CD14-positive monocyte (primary cell): ENCODE measurements around the gene MS4A8. TPM values are rescaled to one million over a fixed set of nuclear protein-coding genes. Genes with fewer than 3 reads are reported as not detected.

Experiments
- DNase-seq, 3 donors: peaks; one replicate each; pipeline ENCODE4 v3.0.0-alpha.2; 2011 to 2022
- H2AFZ ChIP-seq: 2 replicates; pipeline ENCODE4 v1.6.0; 2012; ENCODE audit warnings: mild to moderate bottlenecking, low read depth, low read length, inconsistent platforms; ENCODE audit not compliant: insufficient read depth, poor library complexity, severe bottlenecking
- H3K27ac ChIP-seq, 2 donors: 1 replicate in 1 of 2; 2 replicates in 1 of 2; pipeline ENCODE4 v1.5.1; 2012 to 2013; ENCODE audit warnings: low read length in 2 of 2, control low read depth in 1 of 2, inconsistent platforms in 1 of 2, low read depth in 1 of 2, mild to moderate bottlenecking in 1 of 2
- H3K27me3 ChIP-seq, 2 donors: one replicate each; pipeline versions ENCODE4 v1.6.0 to v1.6.1; 2011 to 2013; ENCODE audit warnings: low read length in 2 of 2; ENCODE audit not compliant: control insufficient read depth in 2 of 2, insufficient read depth in 2 of 2
- H3K36me3 ChIP-seq, 2 donors: replicated peaks in 1 of 2; 1 replicate in 1 of 2; 2 replicates in 1 of 2; pipeline versions ENCODE4 v1.5.1 to v1.6.1; 2012 to 2013; ENCODE audit warnings: low read length in 2 of 2, control low read depth in 1 of 2, inconsistent platforms in 1 of 2, mild to moderate bottlenecking in 1 of 2; ENCODE audit not compliant: insufficient read depth in 2 of 2, control insufficient read depth in 1 of 2
- H3K4me1 ChIP-seq, 2 donors: 1 replicate in 1 of 2; 2 replicates in 1 of 2; pipeline versions ENCODE4 v1.5.1 to v1.6.1; 2012 to 2013; ENCODE audit warnings: low read length in 2 of 2, control low read depth in 1 of 2, inconsistent platforms in 1 of 2, mild to moderate bottlenecking in 1 of 2, moderate library complexity in 1 of 2; ENCODE audit not compliant: insufficient read depth in 2 of 2, control insufficient read depth in 1 of 2
- H3K4me2 ChIP-seq: replicated peaks from 2 replicates; pipeline ENCODE3; 2012; ENCODE audit warnings: low read length, moderate library complexity, mild to moderate bottlenecking; ENCODE audit not compliant: poor library complexity, severe bottlenecking; ENCODE audit errors: extremely low read depth
- H3K4me3 ChIP-seq, 3 experiments: fragments of 200-600 bp in 1 of 3; sonication (generic) in 1 of 3; replicated peaks in 1 of 3; 1 replicate in 2 of 3; 2 replicates in 1 of 3; pipeline ENCODE4 v1.5.1; 2011 to 2013; ENCODE audit warnings: low read length in 3 of 3, mild to moderate bottlenecking in 3 of 3, control low read depth in 2 of 3, low read depth in 2 of 3, inconsistent platforms in 1 of 3, moderate library complexity in 1 of 3
- H3K79me2 ChIP-seq: 2 replicates; pipeline ENCODE4 v1.6.0; 2012; ENCODE audit warnings: mild to moderate bottlenecking, control low read depth, inconsistent platforms, low read length, moderate library complexity; ENCODE audit not compliant: insufficient read depth
- H3K9ac ChIP-seq: 2 replicates; pipeline ENCODE4 v1.6.0; 2017; ENCODE audit warnings: low read length, mild to moderate bottlenecking; ENCODE audit not compliant: insufficient read depth, poor library complexity, severe bottlenecking
- H3K9me3 ChIP-seq, 2 donors: replicated peaks in 1 of 2; 1 replicate in 1 of 2; 2 replicates in 1 of 2; pipeline versions ENCODE4 v1.5.1 to v1.6.1; 2012 to 2013; ENCODE audit warnings: low read length in 2 of 2, control low read depth in 1 of 2; ENCODE audit not compliant: control insufficient read depth in 1 of 2, insufficient read depth in 1 of 2
- H4K20me1 ChIP-seq: 2 replicates; pipeline ENCODE4 v1.6.0; 2012; ENCODE audit warnings: mild to moderate bottlenecking, low read length, control low read depth, moderate library complexity; ENCODE audit not compliant: insufficient read depth
- H3K27ac Mint-ChIP-seq, 7 donors: one replicate each; pipeline ENCODE4 v1.8.0; 2020; ENCODE audit warnings: mild to moderate bottlenecking in 7 of 7, mixed read lengths in 7 of 7, moderate library complexity in 6 of 7, inconsistent platforms in 2 of 7
- H3K27me3 Mint-ChIP-seq, 3 donors: one replicate each; pipeline ENCODE4 v1.8.0; 2021 to 2022; ENCODE audit warnings: low read depth in 3 of 3, mild to moderate bottlenecking in 3 of 3, mixed read lengths in 3 of 3, moderate library complexity in 3 of 3, inconsistent platforms in 1 of 3
- H3K36me3 Mint-ChIP-seq, 2 donors: one replicate each; pipeline ENCODE4 v1.8.0; 2020; ENCODE audit warnings: mixed read lengths in 2 of 2, inconsistent platforms in 1 of 2, mild to moderate bottlenecking in 1 of 2
- H3K4me1 Mint-ChIP-seq: one replicate; pipeline ENCODE4 v1.8.0; 2020; ENCODE audit warnings: mild to moderate bottlenecking, mixed read lengths
- H3K4me3 Mint-ChIP-seq, 2 donors: one replicate each; pipeline ENCODE4 v1.8.0; 2020; ENCODE audit warnings: mild to moderate bottlenecking in 2 of 2, mixed read lengths in 2 of 2, moderate library complexity in 1 of 2
- H3K9me3 Mint-ChIP-seq, 7 donors: one replicate each; pipeline ENCODE4 v1.8.0; 2020 to 2022; ENCODE audit warnings: mixed read lengths in 7 of 7, mild to moderate bottlenecking in 6 of 7, moderate library complexity in 6 of 7, inconsistent platforms in 2 of 7
- WGBS: methylation state at CpG from one replicate; pipeline ENCODE4 v1.1.5; 2013; ENCODE audit warnings: missing lambda C conversion rate; ENCODE audit not compliant: insufficient coverage; 5-methylcytosine and 5-hydroxymethylcytosine counted together
- intact Hi-C, 2 donors: fragments of 100-400 bp; cut with micrococcal nuclease; formaldehyde crosslinking; loops; one replicate each; pipeline versions ENCODE4 v1.15.0 to v1.15.1; 2023
- polyA plus RNA-seq, 3 donors: library from polyadenylated mRNA; depleted of rRNA in 1 of 3; unstranded in 2 of 3; stranded (reverse) in 1 of 3; fragments of 300-500 nt in 2 of 3; fragments of >200 nt in 1 of 3; fragmentation: Illumina TruSeq in 2 of 3; gene quantifications; 1 replicate in 2 of 3; 2 replicates in 1 of 3; pipeline ENCODE4 v1.2.3, GENCODE V29; 2012 to 2021
- TF ChIP-seq, protein P1 (sequence below): fragments of 200-600 bp; IDR thresholded peaks from one replicate; pipeline ENCODE4 v1.8.0; 2022; ENCODE audit warnings: antibody characterized with exemption, mild to moderate bottlenecking

The MS4A8 gene
- polyA plus RNA-seq, 3 donors: not detected

DNA sequence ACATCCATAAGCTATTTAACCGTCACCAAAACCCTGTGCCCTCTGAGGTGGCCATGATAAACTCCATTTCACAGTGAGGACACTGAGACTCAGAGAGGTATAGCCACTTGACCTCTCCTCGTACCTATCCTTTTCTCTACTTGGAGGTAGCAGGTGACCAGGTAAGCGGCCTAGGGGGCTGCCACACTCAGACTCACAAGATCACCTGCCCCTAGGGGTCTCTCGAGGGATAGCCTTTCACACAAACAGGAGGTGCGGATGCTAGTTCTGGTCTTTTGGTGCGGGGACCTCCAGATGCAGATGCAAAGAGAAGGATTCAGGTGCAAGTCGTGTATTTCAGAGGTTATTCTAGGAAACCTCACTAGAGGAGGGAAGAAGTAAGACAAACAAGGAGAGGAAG lies 39.7 kb downstream of the MS4A8 start:
- no peaks in the 10 kb centered on the region for H3K36me3 Mint-ChIP-seq
- H3K36me3 ChIP-seq: no peaks in the 10 kb centered on the region
- DNase-seq: no peak
- no peak overlapping the region for H3K9ac ChIP-seq
- H3K4me1 Mint-ChIP-seq: no peaks in the 10 kb centered on the region
- H3K4me3 Mint-ChIP-seq: no peak overlapping the region
- no peaks in the 10 kb centered on the region for H3K79me2 ChIP-seq
- H3K4me3 ChIP-seq: no peak overlapping the region
- H3K4me2 ChIP-seq: no peak overlapping the region
- peaks cover 1 to 3% (median 2%) of the 10 kb centered on the region in 3 donors for H3K27me3 Mint-ChIP-seq
- no peak overlapping the region for H3K27ac Mint-ChIP-seq
- no peaks in the 10 kb centered on the region for H3K4me1 ChIP-seq
- TF ChIP-seq, protein P1, sequence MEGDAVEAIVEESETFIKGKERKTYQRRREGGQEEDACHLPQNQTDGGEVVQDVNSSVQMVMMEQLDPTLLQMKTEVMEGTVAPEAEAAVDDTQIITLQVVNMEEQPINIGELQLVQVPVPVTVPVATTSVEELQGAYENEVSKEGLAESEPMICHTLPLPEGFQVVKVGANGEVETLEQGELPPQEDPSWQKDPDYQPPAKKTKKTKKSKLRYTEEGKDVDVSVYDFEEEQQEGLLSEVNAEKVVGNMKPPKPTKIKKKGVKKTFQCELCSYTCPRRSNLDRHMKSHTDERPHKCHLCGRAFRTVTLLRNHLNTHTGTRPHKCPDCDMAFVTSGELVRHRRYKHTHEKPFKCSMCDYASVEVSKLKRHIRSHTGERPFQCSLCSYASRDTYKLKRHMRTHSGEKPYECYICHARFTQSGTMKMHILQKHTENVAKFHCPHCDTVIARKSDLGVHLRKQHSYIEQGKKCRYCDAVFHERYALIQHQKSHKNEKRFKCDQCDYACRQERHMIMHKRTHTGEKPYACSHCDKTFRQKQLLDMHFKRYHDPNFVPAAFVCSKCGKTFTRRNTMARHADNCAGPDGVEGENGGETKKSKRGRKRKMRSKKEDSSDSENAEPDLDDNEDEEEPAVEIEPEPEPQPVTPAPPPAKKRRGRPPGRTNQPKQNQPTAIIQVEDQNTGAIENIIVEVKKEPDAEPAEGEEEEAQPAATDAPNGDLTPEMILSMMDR: no peak
- H3K9me3 Mint-ChIP-seq: peaks cover 0 to 6% (median 2%) of the 10 kb centered on the region in 7 donors
- 72% methylated on average over 4 of the region's 7 CpGs for WGBS
- H3K9me3 ChIP-seq: no peaks in the 10 kb centered on the region
- no peak overlapping the region for H3K27ac ChIP-seq
- peaks cover 0 to 2% of the 10 kb centered on the region in 2 donors for H3K27me3 ChIP-seq
- no peaks in the 10 kb centered on the region for H4K20me1 ChIP-seq
- H2AFZ ChIP-seq: no peak overlapping the region
- intact Hi-C loops: no loop called here

DNA sequence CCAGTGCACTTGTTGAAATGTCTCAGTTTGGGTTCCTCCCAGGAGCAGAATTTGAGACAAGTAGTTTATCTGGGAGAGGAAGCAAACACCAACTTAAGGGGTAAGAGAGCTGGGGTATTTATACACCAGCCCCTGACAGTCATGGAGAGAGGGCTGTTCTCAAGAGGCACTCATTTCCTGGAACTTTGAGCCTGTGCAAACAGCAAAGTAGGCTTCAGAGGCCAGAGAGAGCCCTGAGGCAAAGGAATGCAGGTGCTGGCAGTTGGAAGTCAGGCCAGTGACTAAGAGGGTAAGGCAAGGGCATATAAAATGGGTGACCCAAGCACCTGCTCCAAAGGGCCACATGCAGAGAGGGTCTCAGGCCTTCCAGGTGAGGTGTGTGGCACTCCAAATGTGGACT lies 41.2 kb downstream of the MS4A8 start:
- H3K4me1 Mint-ChIP-seq: no peaks in the 10 kb centered on the region
- Histone ChIP-seq H2AFZ (no peak overlapping the region), H3K4me1 (no peaks in the 10 kb centered on the region), H3K27me3 (peaks cover 0 to 2% of the 10 kb centered on the region in 2 donors), H3K9me3 (no peaks in the 10 kb centered on the region), H3K9ac (no peak overlapping the region), H3K4me2 (no peak overlapping the region), H4K20me1 (no peaks in the 10 kb centered on the region), H3K4me3 (no peak overlapping the region), H3K27ac (no peak overlapping the region), H3K36me3 (no peaks in the 10 kb centered on the region), H3K79me2 (no peaks in the 10 kb centered on the region)
- H3K9me3 Mint-ChIP-seq: peaks cover 0 to 9% (median 4%) of the 10 kb centered on the region in 7 donors
- H3K36me3 Mint-ChIP-seq: no peaks in the 10 kb centered on the region
- TF ChIP-seq, protein P1: no peak
- H3K27me3 Mint-ChIP-seq: peaks cover 1 to 3% (median 1%) of the 10 kb centered on the region in 3 donors
- intact Hi-C loops: no loop called here
- no peak for DNase-seq
- H3K4me3 Mint-ChIP-seq: no peak overlapping the region
- H3K27ac Mint-ChIP-seq: no peak overlapping the region
